T-cell (primary cell): ENCODE results near the gene NTRK1. TPM values are rescaled to one million over a fixed set of nuclear protein-coding genes. Genes with fewer than 3 reads are reported as not detected.

Experiments used
- ATAC-seq, 4 experiments: fragments of 200-7000 bp in 3 of 4; fragments of 150-1000 bp in 1 of 4; cut with Tn5 transposase; replicated peaks in 1 of 4; 1 replicate in 3 of 4; 2 replicates in 1 of 4; pipeline ENCODE4 v1.10.0; 2021; ENCODE audit warnings: moderate library complexity in 3 of 4, mild to moderate bottlenecking in 2 of 4, moderate number of reproducible peaks in 1 of 4
- CTCF ChIA-PET, 2 donors: fragments of 300-600 bp; sonication (Branson Sonifier 250); formaldehyde crosslinking; loops; one replicate each; lab custom pipeline; 2022; ENCODE audit warnings: antibody characterized with exemption in 2 of 2; lab: Charles Lee
- POLR2A ChIA-PET, 2 donors: fragments of 300-600 bp; sonication (Branson Sonifier 250); formaldehyde crosslinking; loops; one replicate each; lab custom pipeline; 2022; ENCODE audit warnings: antibody characterized with exemption in 2 of 2; lab: Charles Lee
- DNase-seq, 35 experiments: peaks; one replicate each; pipeline versions ENCODE4 v3.0.0 to v3.0.0-alpha.2; 2013 to 2023
- H3K27ac ChIP-seq: one replicate; pipeline ENCODE4 v1.5.1; 2013; ENCODE audit warnings: low read length
- H3K27me3 ChIP-seq, 2 experiments: replicated peaks in 1 of 2; 1 replicate in 1 of 2; 2 replicates in 1 of 2; pipeline versions ENCODE4 v1.6.1 to v1.7.0; 2013; ENCODE audit warnings: low read length in 1 of 2, mixed read lengths in 1 of 2; ENCODE audit not compliant: control insufficient read depth in 2 of 2, insufficient read depth in 2 of 2; ENCODE audit errors: extremely low read depth in 1 of 2
- H3K36me3 ChIP-seq, 2 donors: 1 replicate in 1 of 2; 2 replicates in 1 of 2; pipeline versions ENCODE4 v1.6.1 to v1.7.0; 2013; ENCODE audit warnings: low read length in 1 of 2; ENCODE audit not compliant: control insufficient read depth in 2 of 2, insufficient read depth in 1 of 2; ENCODE audit errors: extremely low read depth in 1 of 2
- H3K4me1 ChIP-seq, 2 experiments: 1 replicate in 1 of 2; 2 replicates in 1 of 2; pipeline versions ENCODE4 v1.6.1 to v1.7.0; 2013; ENCODE audit warnings: low read length in 2 of 2, mixed read lengths in 1 of 2; ENCODE audit not compliant: insufficient read depth in 2 of 2, control insufficient read depth in 1 of 2; ENCODE audit errors: extremely low read depth in 1 of 2
- H3K4me3 ChIP-seq, 2 donors: 1 replicate in 1 of 2; 2 replicates in 1 of 2; pipeline versions ENCODE4 v1.5.1 to v1.7.0; 2013; ENCODE audit warnings: mild to moderate bottlenecking in 2 of 2, low read length in 1 of 2, moderate library complexity in 1 of 2; ENCODE audit not compliant: control insufficient read depth in 1 of 2; ENCODE audit errors: extremely low read depth in 1 of 2
- H3K9me3 ChIP-seq: 2 replicates; pipeline ENCODE4 v1.7.0; 2013
- H3K27ac Mint-ChIP-seq, 2 donors: one replicate each; pipeline ENCODE4 v1.8.0; 2020 to 2021; ENCODE audit warnings: mild to moderate bottlenecking in 2 of 2, mixed read lengths in 2 of 2
- H3K27me3 Mint-ChIP-seq, 2 donors: one replicate each; pipeline ENCODE4 v1.8.0; 2021 to 2022; ENCODE audit warnings: mixed read lengths in 2 of 2
- H3K36me3 Mint-ChIP-seq: one replicate; pipeline ENCODE4 v1.8.0; 2021; ENCODE audit warnings: mixed read lengths
- H3K4me1 Mint-ChIP-seq, 3 donors: one replicate each; pipeline ENCODE4 v1.8.0; 2020 to 2022; ENCODE audit warnings: mixed read lengths in 3 of 3, mild to moderate bottlenecking in 1 of 3
- H3K4me3 Mint-ChIP-seq, 3 donors: one replicate each; pipeline ENCODE4 v1.8.0; 2020 to 2022; ENCODE audit warnings: mild to moderate bottlenecking in 3 of 3, mixed read lengths in 3 of 3, moderate library complexity in 3 of 3
- H3K9me3 Mint-ChIP-seq, 3 donors: one replicate each; pipeline ENCODE4 v1.8.0; 2020 to 2022; ENCODE audit warnings: mixed read lengths in 3 of 3
- WGBS: methylation state at CpG from one replicate; pipeline ENCODE4 v1.1.5; 2013; ENCODE audit warnings: missing lambda C conversion rate; ENCODE audit not compliant: insufficient coverage; 5-methylcytosine and 5-hydroxymethylcytosine counted together
- total RNA-seq, 35 experiments: library from RNA in 6 of 35; stranded (reverse) in 6 of 35; fragments of 120-200 nt in 1 of 35; gene quantifications; one replicate each; pipeline versions ENCODE4 v1.2.1 to v1.2.4 and lab custom pipeline; 2013 to 2026

The NTRK1 gene
- total RNA-seq, 5 donors from 2014 or later (not counting 1 experiment from before 2014, with no cell fraction given) = 0.36 to 1.2 (median 0.60) TPM

- Histone ChIP-seq H3K36me3 (peaks cover 9 to 30% of the 10 kb centered on the region in 2 donors), H3K27me3 (no peaks in the 10 kb centered on the region), H3K4me3 (peak overlapping the region; percentile 54 to 70), H3K27ac (peak overlapping the region; percentile 99), H3K4me1 (peaks cover 25 to 73% of the 10 kb centered on the region in 2 experiments), H3K9me3 (no peaks in the 10 kb centered on the region)
- H3K4me3 Mint-ChIP-seq = peak overlapping the region; percentile 88 to 92 (median 89)
- H3K36me3 Mint-ChIP-seq = peaks cover 24% of the 10 kb centered on the region
- H3K9me3 Mint-ChIP-seq = no peaks in the 10 kb centered on the region
- WGBS = 57% methylated on average over 2 of the region's 7 CpGs
- ChIA-PET POLR2A (no interaction called here), CTCF (interaction anchor here (0.6 to 1.5 kb wide), 12 partner anchors 11 to 86 kb away, joined by 3 to 12 read pairs (median 5); partner anchors contain the start of genes ISG20L2 (in 1 of the 2), METTL25B (in 1 of the 2) and NTRK1 (in 1 of the 2))
- peak overlapping the region; percentile 98 to 100 for H3K27ac Mint-ChIP-seq
- ATAC-seq (no peak), DNase-seq (peak in 5 of 35 experiments; percentile 18 to 62 (median 29))
- H3K27me3 Mint-ChIP-seq = no peaks in the 10 kb centered on the region
- H3K4me1 Mint-ChIP-seq = peaks cover 57 to 72% (median 66%) of the 10 kb centered on the region in 3 donors
Observed at GRCh38 chr1:156814571-156815260, 45.9 kb upstream of the NTRK1 start.

GRCh38 chr1:156815307-156815826 lies 45.3 kb upstream of the NTRK1 start:
- ATAC-seq (no peak), DNase-seq (no peak)
- POLR2A ChIA-PET = no interaction called here
- peak overlapping the region; percentile 98 to 100 for H3K27ac Mint-ChIP-seq
- H3K36me3 Mint-ChIP-seq = peaks cover 24% of the 10 kb centered on the region
- H3K4me1 Mint-ChIP-seq = peaks cover 57 to 72% (median 66%) of the 10 kb centered on the region in 3 donors
- H3K27ac ChIP-seq = peak overlapping the region; percentile 99
- peaks cover 9 to 26% of the 10 kb centered on the region in 2 donors for H3K36me3 ChIP-seq
- H3K27me3 ChIP-seq = no peaks in the 10 kb centered on the region
- H3K9me3 ChIP-seq = no peaks in the 10 kb centered on the region
- H3K27me3 Mint-ChIP-seq = no peaks in the 10 kb centered on the region
- peak overlapping the region; percentile 50 to 70 for H3K4me3 ChIP-seq
- H3K9me3 Mint-ChIP-seq = no peaks in the 10 kb centered on the region
- peaks cover 25 to 73% of the 10 kb centered on the region in 2 experiments for H3K4me1 ChIP-seq
- CTCF ChIA-PET = interaction anchor here in 1 of 2 donors (1.6 kb wide), 1 partner anchor 23 kb away, joined by 5 read pairs; no protein-coding TSS in a partner anchor
- H3K4me3 Mint-ChIP-seq = peak overlapping the region; percentile 88 to 92 (median 89)
- 67% methylated on average over 4 of the region's 5 CpGs for WGBS

- ATAC-seq (peak in 1 of 4 experiments; percentile 2), DNase-seq (peak in 7 of 35 experiments; percentile 6 to 54 (median 21))
- peaks cover 8 to 22% of the 10 kb centered on the region in 2 donors for H3K36me3 ChIP-seq
- no peaks in the 10 kb centered on the region for H3K9me3 Mint-ChIP-seq
- H3K27ac ChIP-seq = peak overlapping the region; percentile 99
- H3K4me3 ChIP-seq = peak overlapping the region; percentile 50 to 70
- peaks cover 57 to 70% (median 64%) of the 10 kb centered on the region in 3 donors for H3K4me1 Mint-ChIP-seq
- H3K9me3 ChIP-seq = no peaks in the 10 kb centered on the region
- WGBS = 13% methylated on average over 6 of the region's 10 CpGs
- peaks cover 22% of the 10 kb centered on the region for H3K36me3 Mint-ChIP-seq
- H3K4me1 ChIP-seq = peaks cover 25 to 69% of the 10 kb centered on the region in 2 experiments
- peak overlapping the region; percentile 98 to 100 for H3K27ac Mint-ChIP-seq
- ChIA-PET CTCF (interaction anchor here (1.3 to 1.6 kb wide), 2 partner anchors 23 kb away, joined by 3 to 5 read pairs; no protein-coding TSS in a partner anchor), POLR2A (interaction anchor here (0.6 kb wide), 2 partner anchors 316 to 710 kb away, joined by 3 to 4 read pairs; partner anchors contain the start of gene MEF2D (in 1 of the 2))
- no peaks in the 10 kb centered on the region for H3K27me3 Mint-ChIP-seq
- H3K27me3 ChIP-seq = no peaks in the 10 kb centered on the region
- peak overlapping the region; percentile 88 to 92 (median 89) for H3K4me3 Mint-ChIP-seq
Observed at GRCh38 chr1:156815961-156816422, 44.7 kb upstream of the NTRK1 start.

- CTCF ChIA-PET = interaction anchor here (1.3 to 1.6 kb wide), 2 partner anchors 22 kb away, joined by 3 to 5 read pairs; no protein-coding TSS in a partner anchor
Observed at GRCh38 chr1:156816561-156817328, 43.9 kb upstream of the NTRK1 start, which contains the start of gene SH2D2A. SH2D2A (minus strand) TSS chr1:156816848; CDS start chr1:156816708, 140 bp downstream.

GRCh38 chr1:156821801-156822200 lies 38.9 kb upstream of the NTRK1 start:
- Histone ChIP-seq H3K36me3 (no peaks in the 10 kb centered on the region), H3K4me3 (no peak overlapping the region), H3K27ac (no peak overlapping the region), H3K4me1 (peaks cover 4 to 11% of the 10 kb centered on the region in 2 experiments), H3K27me3 (no peaks in the 10 kb centered on the region), H3K9me3 (no peaks in the 10 kb centered on the region)
- Mint-ChIP-seq H3K4me1 (peaks cover 4 to 28% (median 22%) of the 10 kb centered on the region in 3 donors), H3K27ac (no peak overlapping the region), H3K27me3 (no peaks in the 10 kb centered on the region), H3K9me3 (no peaks in the 10 kb centered on the region), H3K4me3 (no peak overlapping the region), H3K36me3 (no peaks in the 10 kb centered on the region)
- no CpG with 5 or more reads among the region's 4 CpGs for WGBS
- ATAC-seq = no peak
- ChIA-PET POLR2A (interaction anchor here (0.5 to 0.6 kb wide), 2 partner anchors 67 to 68 kb away, joined by 3 read pairs; no protein-coding TSS in a partner anchor), CTCF (interaction anchor here (0.6 to 1.5 kb wide), 4 partner anchors 11 to 39 kb away, joined by 3 to 8 read pairs (median 3); partner anchors contain the start of gene NTRK1 (in 2 of the 2))
- peak in 1 of 35 experiments; percentile 33 for DNase-seq

More at GRCh38 chr1:156816561-156817328, 43.9 kb upstream of the NTRK1 start, which contains the start of gene SH2D2A:
- H3K27ac Mint-ChIP-seq = peak within 1 kb of the TSS; percentile 98 to 100
- H3K9me3 Mint-ChIP-seq = no peaks in the 10 kb centered on the region
- POLR2A ChIA-PET = interaction anchor here (0.6 kb wide), 2 partner anchors 316 to 710 kb away, joined by 3 to 4 read pairs; partner anchors contain the start of gene MEF2D (in 1 of the 2)
- Histone ChIP-seq H3K27ac (peak within 1 kb of the TSS; percentile 99), H3K4me3 (peak within 1 kb of the TSS; percentile 50 to 70), H3K27me3 (no peaks in the 10 kb centered on the region), H3K9me3 (no peaks in the 10 kb centered on the region), H3K4me1 (peaks cover 25 to 62% of the 10 kb centered on the region in 2 experiments), H3K36me3 (peaks cover 4 to 15% of the 10 kb centered on the region in 2 donors)
- WGBS = no CpG with 5 or more reads among the region's 10 CpGs
- ATAC-seq (peak; percentile 85 to 87 (median 86)), DNase-seq (peak; percentile 76 to 99 (median 97))
- H3K27me3 Mint-ChIP-seq = no peaks in the 10 kb centered on the region
- H3K4me1 Mint-ChIP-seq = peaks cover 51 to 69% (median 61%) of the 10 kb centered on the region in 3 donors
- peaks cover 14% of the 10 kb centered on the region for H3K36me3 Mint-ChIP-seq
- H3K4me3 Mint-ChIP-seq = peak within 1 kb of the TSS; percentile 88 to 92 (median 89)
